GM12801 (cell line): ENCODE data around the gene HAUS6.

Source experiments
- CTCF ChIP-seq: IDR thresholded peaks from one replicate; pipeline ENCODE4 v1.5.1; 2011; ENCODE audit warnings: control low read depth; ENCODE audit not compliant: insufficient read length; ENCODE audit errors: extremely low read depth

HAUS6 gene

GRCh38 chr9:19027825-19028224, 74.9 kb downstream of the HAUS6 start:
- TF ChIP-seq CTCF = no peak

DNA sequence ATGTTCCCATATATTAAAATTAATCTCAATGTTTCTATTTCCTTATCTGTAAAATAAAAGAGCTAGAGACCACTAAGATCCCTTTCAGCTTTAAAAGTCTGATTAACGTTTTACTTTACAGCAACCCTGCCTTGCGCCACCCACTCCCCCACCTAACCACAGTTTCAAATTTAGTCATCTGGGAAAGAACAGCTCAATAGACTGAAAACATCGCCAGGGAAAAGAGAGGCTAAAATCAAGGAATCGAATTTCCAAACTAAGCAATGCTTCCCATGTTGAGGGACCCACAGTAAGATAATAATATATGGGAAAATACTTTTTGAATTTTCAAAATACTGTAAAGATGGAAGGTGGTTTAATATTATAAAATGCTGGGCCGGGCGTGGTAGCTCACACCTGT, 76.3 kb downstream of the HAUS6 start:
- TF ChIP-seq CTCF = no peak

- no peak for TF ChIP-seq CTCF
These were observed 79.6 kb downstream of the HAUS6 start for GRCh38 chr9:19023078-19023477.

DNA sequence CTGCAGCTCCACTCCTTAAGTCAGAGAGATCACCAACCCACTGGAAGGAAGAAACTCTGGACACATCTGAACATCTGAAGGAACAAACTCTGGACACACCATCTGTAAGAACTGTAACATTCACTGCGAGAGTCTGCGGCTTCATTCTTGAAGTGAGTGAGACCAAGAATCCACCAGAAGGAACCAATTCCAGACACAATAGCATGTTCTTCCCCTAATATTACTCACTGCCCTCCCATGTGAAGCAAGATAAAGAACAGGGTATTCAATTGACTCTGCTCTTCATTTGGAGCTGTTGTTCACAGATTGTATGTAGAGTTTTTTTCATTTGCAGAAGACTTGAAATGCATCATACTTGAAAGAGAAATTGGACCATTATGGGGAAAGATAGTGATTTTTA, 80.5 kb downstream of the HAUS6 start:
- TF ChIP-seq CTCF = no peak

DNA sequence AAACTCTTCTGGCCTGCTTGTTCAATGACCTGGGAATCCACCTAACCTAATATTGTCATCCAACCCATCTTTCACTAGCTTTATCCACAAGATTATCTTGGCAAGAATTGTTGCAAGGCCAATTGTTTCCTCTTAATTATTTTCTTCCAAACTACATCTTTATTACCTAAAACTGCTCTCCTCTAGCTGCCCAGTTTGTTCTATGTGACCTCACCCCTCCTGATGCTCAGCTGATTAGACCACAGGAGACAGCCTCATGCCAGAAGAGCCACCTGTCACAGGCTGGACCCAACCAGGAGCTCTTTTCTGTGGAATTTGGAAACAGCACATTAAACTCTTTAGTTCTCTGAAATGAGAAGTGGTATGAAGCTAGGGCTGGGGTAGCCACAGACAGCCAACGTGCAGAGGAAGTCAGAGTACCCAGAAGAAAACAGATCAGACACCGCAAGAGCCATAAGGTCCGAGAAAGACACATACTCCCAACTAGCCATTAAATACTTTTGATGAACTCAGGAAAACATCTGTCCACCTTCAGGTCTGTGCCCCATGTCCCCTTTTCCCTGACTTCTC, 81.7 kb downstream of the HAUS6 start:
- TF ChIP-seq CTCF = no peak

GRCh38 chr9:19018201-19018600, 84.5 kb downstream of the HAUS6 start:
- no peak for TF ChIP-seq CTCF

- no peak for TF ChIP-seq CTCF
These were observed 93.2 kb downstream of the HAUS6 start for GRCh38 chr9:19009391-19009965.
